H9 (cell line): Measurements from ENCODE around the gene RPL11. TPM values are rescaled to one million over a fixed set of nuclear protein-coding genes. Genes with fewer than 3 reads are reported as not detected.

Source experiments
- DNase-seq: peaks from one replicate; pipeline ENCODE4 v3.0.0-alpha.2; 2017
- H2AFZ ChIP-seq: one replicate; pipeline ENCODE4 v1.6.1; 2013; ENCODE audit warnings: mild to moderate bottlenecking, low read length, control low read depth, moderate library complexity
- H2AK5ac ChIP-seq: 2 replicates; pipeline ENCODE4 v1.6.1; 2013; ENCODE audit warnings: low read length, control low read depth, mixed read lengths; ENCODE audit not compliant: insufficient read length
- H2BK120ac ChIP-seq: one replicate; pipeline ENCODE4 v1.6.1; 2013; ENCODE audit warnings: low read depth, mild to moderate bottlenecking, low read length, control low read depth, inconsistent platforms; ENCODE audit not compliant: poor library complexity, severe bottlenecking
- H2BK12ac ChIP-seq: 2 replicates; pipeline ENCODE4 v1.6.1; 2013; ENCODE audit warnings: low read length, control low read depth, mixed read lengths, low read depth; ENCODE audit not compliant: insufficient read length
- H2BK15ac ChIP-seq: 2 replicates; pipeline ENCODE4 v1.6.1; 2013; ENCODE audit warnings: low read depth, low read length, control low read depth
- H2BK20ac ChIP-seq: one replicate; pipeline ENCODE4 v1.6.1; 2013; ENCODE audit warnings: low read depth, mild to moderate bottlenecking, low read length, control low read depth, inconsistent platforms; ENCODE audit not compliant: poor library complexity, severe bottlenecking
- H2BK5ac ChIP-seq: 2 replicates; pipeline ENCODE4 v1.6.1; 2013; ENCODE audit warnings: low read length, control low read depth, mixed read lengths; ENCODE audit not compliant: insufficient read length
- H3K14ac ChIP-seq: 2 replicates; pipeline ENCODE4 v1.6.1; 2013; ENCODE audit warnings: low read length, control low read depth; ENCODE audit not compliant: insufficient read depth
- H3K18ac ChIP-seq: 2 replicates; pipeline ENCODE4 v1.6.1; 2013; ENCODE audit warnings: low read depth, mild to moderate bottlenecking, mixed read lengths, low read length, control low read depth; ENCODE audit not compliant: insufficient read length
- H3K23ac ChIP-seq: 2 replicates; pipeline ENCODE4 v1.6.1; 2013; ENCODE audit warnings: low read length, control low read depth, mixed read lengths, low read depth; ENCODE audit not compliant: insufficient read length
- H3K23me2 ChIP-seq: 2 replicates; pipeline ENCODE4 v1.6.1; 2013; ENCODE audit warnings: low read depth, mild to moderate bottlenecking, mixed read lengths, low read length, control low read depth; ENCODE audit not compliant: insufficient read length, poor library complexity, severe bottlenecking
- H3K27ac ChIP-seq: 2 replicates; pipeline ENCODE4 v1.5.1; 2013; ENCODE audit warnings: low read length, control low read depth, mixed read lengths, low read depth; ENCODE audit not compliant: insufficient read length
- H3K27me3 ChIP-seq: 2 replicates; pipeline ENCODE4 v1.6.1; 2013; ENCODE audit warnings: low read length, control low read depth, inconsistent platforms; ENCODE audit not compliant: insufficient read depth
- H3K4ac ChIP-seq: 2 replicates; pipeline ENCODE4 v1.6.1; 2013; ENCODE audit warnings: low read depth, mild to moderate bottlenecking, control low read depth, inconsistent platforms, low read length, moderate library complexity
- H3K4me1 ChIP-seq: 2 replicates; pipeline ENCODE4 v1.6.1; 2013; ENCODE audit warnings: low read length, control low read depth, inconsistent platforms; ENCODE audit not compliant: insufficient read depth
- H3K4me2 ChIP-seq: 2 replicates; pipeline ENCODE4 v1.6.1; 2013; ENCODE audit warnings: low read length, control low read depth, mixed read lengths; ENCODE audit not compliant: insufficient read length, insufficient read depth
- H3K56ac ChIP-seq: 2 replicates; pipeline ENCODE4 v1.6.1; 2013; ENCODE audit warnings: low read depth, mild to moderate bottlenecking, mixed read lengths, low read length, control low read depth; ENCODE audit not compliant: insufficient read length
- H3K79me1 ChIP-seq: 2 replicates; pipeline ENCODE4 v1.6.1; 2013; ENCODE audit warnings: low read depth, mild to moderate bottlenecking, moderate library complexity, low read length, control low read depth, inconsistent platforms; ENCODE audit not compliant: insufficient read depth, poor library complexity, severe bottlenecking
- H3K79me2 ChIP-seq: 2 replicates; pipeline ENCODE4 v1.6.1; 2013; ENCODE audit warnings: low read length, control low read depth, inconsistent platforms; ENCODE audit not compliant: insufficient read depth
- H3K9ac ChIP-seq: 2 replicates; pipeline ENCODE4 v1.6.1; 2013; ENCODE audit warnings: low read length, control low read depth, mixed read lengths; ENCODE audit not compliant: insufficient read length; ENCODE audit errors: extremely low read depth
- H3K9me3 ChIP-seq: one replicate; pipeline ENCODE4 v1.6.1; 2013; ENCODE audit warnings: low read depth, low read length, inconsistent platforms; ENCODE audit not compliant: control insufficient read depth
- H3T11ph ChIP-seq: one replicate; pipeline ENCODE4 v1.6.1; 2013; ENCODE audit warnings: mild to moderate bottlenecking, low read length, control low read depth, inconsistent platforms
- H4K20me1 ChIP-seq: one replicate; pipeline ENCODE4 v1.6.1; 2013; ENCODE audit not compliant: control insufficient read depth, insufficient read length, insufficient read depth
- H4K5ac ChIP-seq: 2 replicates; pipeline ENCODE4 v1.6.1; 2013; ENCODE audit warnings: low read depth, mild to moderate bottlenecking, mixed read lengths, low read length, control low read depth; ENCODE audit not compliant: insufficient read length
- H4K8ac ChIP-seq: replicated peaks from 2 replicates; pipeline ENCODE4 v1.6.1; 2013; ENCODE audit warnings: low read length, control low read depth, mixed read lengths, low read depth; ENCODE audit not compliant: insufficient read length
- H4K91ac ChIP-seq: 2 replicates; pipeline ENCODE4 v1.6.1; 2013; ENCODE audit warnings: low read depth, mild to moderate bottlenecking, moderate library complexity, mixed read lengths, low read length, control low read depth; ENCODE audit not compliant: insufficient read length
- H3K27ac Mint-ChIP-seq, 3 experiments: 2 replicates in 2 of 3; 3 replicates in 1 of 3; pipeline ENCODE4 v1.8.0; 2020 to 2021; ENCODE audit warnings: mixed read lengths in 3 of 3, mild to moderate bottlenecking in 1 of 3, moderate library complexity in 1 of 3
- H3K27me3 Mint-ChIP-seq: 2 replicates; pipeline ENCODE4 v1.8.0; 2021; ENCODE audit warnings: low read depth, mild to moderate bottlenecking, moderate library complexity, mixed read lengths
- H3K36me3 Mint-ChIP-seq, 3 experiments: 2 replicates in 2 of 3; 3 replicates in 1 of 3; pipeline ENCODE4 v1.8.0; 2020 to 2021; ENCODE audit warnings: low read depth in 3 of 3, mixed read lengths in 3 of 3; ENCODE audit not compliant: insufficient read depth in 1 of 3
- H3K4me1 Mint-ChIP-seq, 2 experiments: 2 replicates each; pipeline ENCODE4 v1.8.0; 2020; ENCODE audit warnings: mixed read lengths in 2 of 2
- H3K4me3 Mint-ChIP-seq, 2 experiments: 2 replicates in 1 of 2; 3 replicates in 1 of 2; pipeline ENCODE4 v1.8.0; 2020 to 2021; ENCODE audit warnings: mild to moderate bottlenecking in 2 of 2, mixed read lengths in 2 of 2, moderate library complexity in 1 of 2
- H3K9me3 Mint-ChIP-seq, 2 experiments: 2 replicates in 1 of 2; 3 replicates in 1 of 2; pipeline ENCODE4 v1.8.0; 2020; ENCODE audit warnings: mild to moderate bottlenecking in 2 of 2, mixed read lengths in 2 of 2, moderate library complexity in 1 of 2
- WGBS: extraction: QIAGEN DNeasy Blood & Tissue Kit; methylation state at CpG from one replicate; pipeline ENCODE4 v1.1.7; 2013; ENCODE audit warnings: missing lambda C conversion rate, low lambda C conversion rate, mixed read lengths; ENCODE audit not compliant: insufficient read length; ENCODE audit errors: extremely low coverage; 5-methylcytosine and 5-hydroxymethylcytosine counted together
- total RNA-seq: library from RNA; stranded (reverse); gene quantifications from 2 replicates; pipeline ENCODE4 v1.2.1, GENCODE V29; 2021
- TF ChIP-seq, protein P1 (sequence below): fragments of 200-600 bp; sonication (generic); conservative IDR thresholded peaks from 3 replicates; pipeline ENCODE4 v1.8.0; 2021; ENCODE audit warnings: antibody characterized with exemption, mild to moderate bottlenecking

Gene RPL11
- total RNA-seq, 1 experiment from 2014 or later = 1,618 TPM

DNA sequence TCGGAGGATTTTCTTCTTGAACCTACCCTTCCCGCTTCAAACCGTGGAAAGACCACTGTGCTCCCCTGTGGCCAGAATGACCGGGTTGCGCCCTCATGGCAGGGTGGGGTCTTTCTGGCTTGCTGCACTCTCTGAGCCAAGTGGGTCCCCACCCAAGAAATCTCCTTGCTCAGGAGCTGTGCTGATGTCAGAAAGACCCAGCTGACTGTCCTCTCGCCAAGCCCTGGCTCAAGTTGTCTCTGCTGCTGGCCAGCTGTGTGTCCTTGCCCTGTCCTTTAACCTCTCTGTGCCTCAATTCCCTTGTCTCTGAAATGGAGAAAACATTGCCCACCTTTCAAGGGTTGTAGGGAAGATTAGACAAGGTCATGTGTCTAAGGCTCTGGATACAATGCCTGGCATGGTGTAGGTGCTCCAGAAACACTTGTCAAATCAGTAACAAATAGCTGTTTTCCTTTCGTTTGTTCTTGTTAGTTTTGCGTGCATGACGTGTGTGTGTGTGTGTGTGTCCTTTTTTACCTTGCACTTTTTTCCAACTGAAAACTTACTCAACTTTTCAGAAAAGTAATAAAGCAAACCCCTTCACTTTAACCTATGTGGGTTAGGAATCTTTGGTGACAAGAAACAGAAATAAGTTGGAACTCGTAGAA lies 41.1 kb upstream of the RPL11 start:
- H3K23me2 ChIP-seq = no peaks in the 10 kb centered on the region
- TF ChIP-seq, protein P1, sequence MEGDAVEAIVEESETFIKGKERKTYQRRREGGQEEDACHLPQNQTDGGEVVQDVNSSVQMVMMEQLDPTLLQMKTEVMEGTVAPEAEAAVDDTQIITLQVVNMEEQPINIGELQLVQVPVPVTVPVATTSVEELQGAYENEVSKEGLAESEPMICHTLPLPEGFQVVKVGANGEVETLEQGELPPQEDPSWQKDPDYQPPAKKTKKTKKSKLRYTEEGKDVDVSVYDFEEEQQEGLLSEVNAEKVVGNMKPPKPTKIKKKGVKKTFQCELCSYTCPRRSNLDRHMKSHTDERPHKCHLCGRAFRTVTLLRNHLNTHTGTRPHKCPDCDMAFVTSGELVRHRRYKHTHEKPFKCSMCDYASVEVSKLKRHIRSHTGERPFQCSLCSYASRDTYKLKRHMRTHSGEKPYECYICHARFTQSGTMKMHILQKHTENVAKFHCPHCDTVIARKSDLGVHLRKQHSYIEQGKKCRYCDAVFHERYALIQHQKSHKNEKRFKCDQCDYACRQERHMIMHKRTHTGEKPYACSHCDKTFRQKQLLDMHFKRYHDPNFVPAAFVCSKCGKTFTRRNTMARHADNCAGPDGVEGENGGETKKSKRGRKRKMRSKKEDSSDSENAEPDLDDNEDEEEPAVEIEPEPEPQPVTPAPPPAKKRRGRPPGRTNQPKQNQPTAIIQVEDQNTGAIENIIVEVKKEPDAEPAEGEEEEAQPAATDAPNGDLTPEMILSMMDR = no peak
- no peak overlapping the region for H2AK5ac ChIP-seq
- Mint-ChIP-seq H3K27ac (no peak overlapping the region), H3K27me3 (peaks cover 39% of the 10 kb centered on the region), H3K36me3 (no peaks in the 10 kb centered on the region), H3K9me3 (no peaks in the 10 kb centered on the region), H3K4me3 (no peak overlapping the region), H3K4me1 (no peaks in the 10 kb centered on the region)
- no peak overlapping the region for H3K4me2 ChIP-seq
- H4K91ac ChIP-seq = no peak overlapping the region
- no peaks in the 10 kb centered on the region for H3K79me2 ChIP-seq
- no peak overlapping the region for H2BK12ac ChIP-seq
- H3K79me1 ChIP-seq = no peaks in the 10 kb centered on the region
- no peak overlapping the region for H2BK5ac ChIP-seq
- no peak overlapping the region for H2BK120ac ChIP-seq
- H3K9ac ChIP-seq = no peak overlapping the region
- no peaks in the 10 kb centered on the region for H3K9me3 ChIP-seq
- H3T11ph ChIP-seq = no peak overlapping the region
- H2AFZ ChIP-seq = no peak overlapping the region
- no peaks in the 10 kb centered on the region for H3K4me1 ChIP-seq
- no peak overlapping the region for H4K5ac ChIP-seq
- H3K27ac ChIP-seq = no peak overlapping the region
- H4K20me1 ChIP-seq = no peaks in the 10 kb centered on the region
- no CpG with 5 or more reads among the region's 10 CpGs for WGBS
- no peak overlapping the region for H3K4ac ChIP-seq
- no peak overlapping the region for H2BK15ac ChIP-seq
- no peaks in the 10 kb centered on the region for H3K27me3 ChIP-seq
- H2BK20ac ChIP-seq = no peak overlapping the region
- H3K18ac ChIP-seq = no peak overlapping the region
- no peak overlapping the region for H3K14ac ChIP-seq
- H4K8ac ChIP-seq = no peak overlapping the region
- no peak overlapping the region for H3K56ac ChIP-seq
- H3K23ac ChIP-seq = no peak overlapping the region
- DNase-seq = no peak
